ENCODE measurements around the gene RYR2. TPM values are rescaled to one million over a fixed set of nuclear protein-coding genes. Genes with fewer than 3 reads are reported as not detected.

RYR2 gene
- total and polyA plus RNA-seq, 2 of the 8 experiments (the other 6 are each of a cell fraction or from before 2014, with no cell fraction given): 1.3 to 4.4 TPM

DNA sequence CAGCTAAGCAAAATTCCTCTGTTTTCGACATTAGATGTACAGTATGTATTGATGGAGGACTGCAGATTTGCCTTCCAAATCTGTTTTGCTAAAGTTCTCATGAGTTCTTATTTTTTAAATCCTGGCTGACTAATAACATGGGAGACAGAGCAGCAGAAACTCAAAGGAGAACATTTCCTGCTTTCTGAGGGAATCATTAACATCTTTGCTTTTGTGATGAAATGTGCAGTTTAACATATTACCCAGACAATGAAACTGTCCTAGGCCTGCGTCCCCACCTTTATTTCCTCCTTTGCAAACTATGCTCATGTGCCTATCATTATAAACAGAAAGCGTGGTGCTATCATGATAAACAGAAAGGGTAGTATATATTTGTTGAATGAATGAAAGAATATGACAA is 698.9 kb downstream of the RYR2 start (continued):
- TF ChIP-seq SAP30 (IDR thresholded peaks at IDR 0.05; ENCODE audit: insufficient read depth, insufficient replicate concordance, low read length) (no peak), CEBPB (IDR thresholded peaks at IDR 0.05; ENCODE audit: low read depth, low read length) (no peak), SIRT6 (IDR thresholded peaks at IDR 0.05; ENCODE audit: low read length) (no peak)
